H1 (cell line): ENCODE data around the gene ASAP2. TPM values are rescaled to one million over a fixed set of nuclear protein-coding genes. Genes with fewer than 3 reads are reported as not detected.

Experiments used
- CEBPB ChIP-seq: IDR thresholded peaks from 2 replicates; pipeline ENCODE4 v1.6.1; 2012; ENCODE audit warnings: low read depth, low read length
- CHD1 ChIP-seq: IDR thresholded peaks from 2 replicates; pipeline ENCODE4 v1.6.1; 2012; ENCODE audit warnings: low read depth, low read length, improper control_type of control experiment
- NANOG ChIP-seq: IDR thresholded peaks from 2 replicates; pipeline ENCODE4 v1.6.1; 2011; ENCODE audit warnings: low read length, low read depth, mild to moderate bottlenecking, inconsistent platforms; ENCODE audit not compliant: insufficient read depth, poor library complexity, severe bottlenecking
- POU5F1 ChIP-seq: IDR thresholded peaks from 2 replicates; pipeline ENCODE4 v1.6.1; 2011; ENCODE audit warnings: low read depth, mild to moderate bottlenecking, low read length, moderate library complexity
- polyA plus RNA-seq, 7 experiments: library from polyadenylated mRNA; depleted of rRNA in 3 of 7; stranded (reverse) in 5 of 7; unstranded in 2 of 7; fragments of >200 nt in 5 of 7; fragments of 200-250 nt in 2 of 7; gene quantifications; 1 replicate in 5 of 7; 2 replicates in 1 of 7; 4 replicates in 1 of 7; pipeline versions ENCODE4 v1.2.1 to v1.2.3, GENCODE V29; 2011 to 2013; ENCODE audit warnings: missing spikeins in 2 of 7, mixed read lengths in 2 of 7
- total RNA-seq: library from RNA; stranded (reverse); fragmentation: NEBNext Ultra II Directional; extraction: Animal tissue kit (Norgen Biotek cat#: 25700); gene quantifications from 2 replicates; pipeline ENCODE4 v1.2.1, GENCODE V29; 2021

Gene ASAP2
- total and polyA plus RNA-seq, 2 of the 8 experiments (the other 6 are each of a cell fraction or from before 2014, with no cell fraction given) = 10.2 to 18.7 TPM

GRCh38 chr2:9203006-9203405, 3.6 kb upstream of the ASAP2 start (continued):
- TF ChIP-seq POU5F1 (no peak), NANOG (no peak), CEBPB (no peak), CHD1 (no peak)
